NCI-H1048 (cell line): ENCODE measurements around the gene CYBB.

Experiments used
- DNase-seq: peaks from one replicate; lab custom pipeline; 2025; lab: John Stamatoyannopoulos, UW

Gene CYBB

GRCh38 chrX:37786624-37787422 is 7.0 kb downstream of the CYBB start:
- DNase-seq, result no peak

- DNase-seq, result no peak
Measured at GRCh38 chrX:37787423-37787869, 7.6 kb downstream of the CYBB start.

- no peak for DNase-seq
Measured at GRCh38 chrX:37796310-37796709, 16.5 kb downstream of the CYBB start.

- DNase-seq, result no peak
Measured at GRCh38 chrX:37796805-37797204, 16.9 kb downstream of the CYBB start.

- DNase-seq, result no peak
Measured at GRCh38 chrX:37799936-37800335, 20.1 kb downstream of the CYBB start.

GRCh38 chrX:37800717-37801116 is 20.9 kb downstream of the CYBB start:
- no peak for DNase-seq

- no peak for DNase-seq
Measured at GRCh38 chrX:37802028-37802427, 22.2 kb downstream of the CYBB start.

- no peak for DNase-seq
Measured at GRCh38 chrX:37803057-37803456, 23.2 kb downstream of the CYBB start.

- no peak for DNase-seq
Measured at GRCh38 chrX:37809970-37810369, 30.1 kb downstream of the CYBB start.

GRCh38 chrX:37812110-37812509 is 32.3 kb downstream of the CYBB start:
- no peak for DNase-seq

- no peak for DNase-seq
Measured at GRCh38 chrX:37813570-37813969, 33.7 kb downstream of the CYBB start.

GRCh38 chrX:37815366-37815765 is 35.5 kb downstream of the CYBB start:
- no peak for DNase-seq

- DNase-seq, result no peak
Measured at GRCh38 chrX:37816766-37817165, 36.9 kb downstream of the CYBB start.

- DNase-seq, result no peak
Measured at GRCh38 chrX:37817176-37817575, 37.3 kb downstream of the CYBB start.

- DNase-seq, result no peak
Measured at GRCh38 chrX:37817579-37817978, 37.7 kb downstream of the CYBB start.

- DNase-seq, result no peak
Measured at GRCh38 chrX:37818031-37818430, 38.2 kb downstream of the CYBB start.

- DNase-seq, result no peak
Measured at GRCh38 chrX:37820646-37821045, 40.8 kb downstream of the CYBB start.

GRCh38 chrX:37824491-37825214 is 44.8 kb downstream of the CYBB start:
- DNase-seq, result no peak

- DNase-seq, result peak; percentile 5
Measured at GRCh38 chrX:37825215-37825842, 45.5 kb downstream of the CYBB start.

- no peak for DNase-seq
Measured at GRCh38 chrX:37829721-37830120, 49.9 kb downstream of the CYBB start.

- DNase-seq, result no peak
Measured at GRCh38 chrX:37830371-37830770, 50.5 kb downstream of the CYBB start.

- DNase-seq, result no peak
Measured at GRCh38 chrX:37834937-37835336, 55.1 kb downstream of the CYBB start.

GRCh38 chrX:37840931-37841330 is 61.1 kb downstream of the CYBB start:
- DNase-seq, result no peak
